ENCODE measurements around the gene NOXA1. TPM values are rescaled to one million over a fixed set of nuclear protein-coding genes. Genes with fewer than 3 reads are reported as not detected.

Gene NOXA1
- total and polyA plus RNA-seq, 2 of the 8 experiments (the other 6 are each of a cell fraction or from before 2014, with no cell fraction given): 0.34 to 0.91 TPM

GRCh38 chr9:137461663-137462395 is 38.6 kb downstream of the NOXA1 start:
- Histone ChIP-seq H3K18ac (ENCODE audit: extremely low read depth, low read length) (no peak overlapping the region), H3K27me3 (replicated peaks in 1 of 4; ENCODE audit: control insufficient read depth in 3 of 4, extremely low read depth in 1 of 4, insufficient read depth in 3 of 4, low read length in 3 of 4) (peaks cover 0 to 19% (median 13%) of the 10 kb centered on the region in 4 experiments; a peak in 5 of 7 replicates), H3K9me3 (ENCODE audit: insufficient read depth in 2 of 2, low read depth in 1 of 2, low read length in 1 of 2) (no peaks in the 10 kb centered on the region; a peak in 1 of 4 replicates), H3K36me3 (ENCODE audit: control insufficient read depth in 2 of 4, insufficient read depth in 4 of 4, low read length in 3 of 4) (peaks cover 0 to 3% (median 2%) of the 10 kb centered on the region in 4 experiments; a peak in 4 of 8 replicates), H3K4me3 (ENCODE audit: extremely low read depth in 1 of 4, insufficient read depth in 2 of 4, low read depth in 3 of 4, low read length in 4 of 4) (peak overlapping the region; percentile 5 to 51 (median 28); a peak in 5 of 8 replicates), H2BK20ac (ENCODE audit: low read length) (no peak overlapping the region), H4K20me1 (replicated peaks in 1 of 2; ENCODE audit: control insufficient read depth in 1 of 2, insufficient read depth in 2 of 2, low read length in 2 of 2) (peaks cover 0 to 12% of the 10 kb centered on the region in 2 experiments), H3K79me1 (ENCODE audit: low read depth, low read length) (peaks cover 3% of the 10 kb centered on the region; the same call in 1 of the 2 replicates), H3K9ac (replicated peaks in 1 of 4; ENCODE audit: extremely low read depth in 1 of 4, low read depth in 3 of 4, low read length in 3 of 4) (no peak overlapping the region), H3K79me2 (ENCODE audit: control insufficient read depth in 1 of 2, insufficient read depth in 2 of 2, low read length in 2 of 2) (no peaks in the 10 kb centered on the region; a peak in 1 of 4 replicates), H4K91ac (replicated peaks; ENCODE audit: insufficient read length, low read length) (no peak overlapping the region), H2AFZ (ENCODE audit: low read length) (no peak overlapping the region), H3K14ac (ENCODE audit: insufficient read length) (no peak overlapping the region), H2BK15ac (ENCODE audit: low read length) (peak overlapping the region; percentile 46; the same call in 1 of the 2 replicates), H2BK120ac (replicated peaks; ENCODE audit: low read depth, low read length) (no peak overlapping the region), H4K8ac (ENCODE audit: extremely low read depth, insufficient read depth, low read length) (no peak overlapping the region), H3K4me1 (replicated peaks in 1 of 4; ENCODE audit: control insufficient read depth in 3 of 4, insufficient read depth in 4 of 4, low read length in 3 of 4) (peaks cover 0 to 18% (median 8%) of the 10 kb centered on the region in 4 experiments; a peak in 6 of 7 replicates), H3K23ac (ENCODE audit: insufficient read length) (no peak overlapping the region), H3K56ac (replicated peaks; ENCODE audit: insufficient read length, low read depth, low read length) (no peak overlapping the region), H3K4me2 (ENCODE audit: insufficient read depth in 1 of 2, low read depth in 2 of 2, low read length in 2 of 2) (peak overlapping the region; percentile 44 to 56; a peak in 3 of 4 replicates), H3K27ac (ENCODE audit: low read depth, low read length) (no peak overlapping the region), H4K5ac (ENCODE audit: insufficient read length, low read depth, low read length) (no peak overlapping the region), H3K23me2 (ENCODE audit: low read depth, low read length) (peaks cover 8% of the 10 kb centered on the region; the same call in 1 of the 2 replicates), H2BK12ac (ENCODE audit: low read depth, low read length) (no peak overlapping the region), H3K4ac (replicated peaks; ENCODE audit: insufficient read length, low read depth, low read length) (no peak overlapping the region), H2AK5ac (ENCODE audit: low read depth, low read length) (no peak overlapping the region), H2BK5ac (ENCODE audit: low read depth, low read length) (no peak overlapping the region)
- FAIRE-seq (no peak), DNase-seq (ENCODE audit: low read depth in 1 of 2, low spot score in 2 of 2) (peak; percentile 66 to 89)
- ChIA-PET POLR2A (ENCODE audit: partially characterized antibody) (interaction anchor here (2.0 kb wide), 1 partner anchor 9 kb away, joined by 6 read pairs; no protein-coding TSS in a partner anchor), CTCF (ENCODE audit: partially characterized antibody) (interaction anchor here (1.0 to 1.4 kb wide), 2 partner anchors 8 to 17 kb away, joined by 3 to 6 read pairs; no protein-coding TSS in a partner anchor)
- TF ChIP-seq SIN3A (conservative IDR thresholded peaks at IDR 0.05 in 1 of 2, IDR thresholded peaks at IDR 0.05 in 1 of 2; ENCODE audit: low read depth in 1 of 2, low read length in 2 of 2): peak in 1 of 2 experiments; percentile 42; a peak in 1 of 4 replicates
- no peak for TF ChIP-seq CEBPB (IDR thresholded peaks at IDR 0.05; ENCODE audit: low read depth, low read length)
- TF ChIP-seq CTCF (IDR thresholded peaks at IDR 0.05; ENCODE audit: control extremely low read depth in 1 of 3, insufficient read depth in 1 of 3, low read depth in 1 of 3, low read length in 3 of 3): peak in 1 of 3 experiments; percentile 12; a peak in 1 of 4 replicates
- TF ChIP-seq CTBP2 (IDR thresholded peaks at IDR 0.05; ENCODE audit: borderline replicate concordance, insufficient read depth, insufficient read length, low read length): peak; percentile 38
- peak; percentile 51 for TF ChIP-seq KDM4A (IDR thresholded peaks at IDR 0.05; ENCODE audit: low read depth, low read length, severe bottlenecking)
- WGBS, 2 experiments (ENCODE audit: extremely low coverage in 1 of 2, insufficient coverage in 1 of 2, insufficient read length in 1 of 2, insufficient replicate concordance in 2 of 2, low coverage in 1 of 2, low lambda C conversion rate in 2 of 2, missing lambda C conversion rate in 1 of 2): 46% methylated on average over 40 of the region's 52 CpGs; no CpG with 5 or more reads in 1 of the 2 experiments
